HG03175 (cell line): Measurements from ENCODE around the gene ADAMTS3.

Experiments used
- ATAC-seq: cut with Tn5 transposase; IDR thresholded peaks from one replicate; pipeline ENCODE4 v1.9.1; 2021; ENCODE audit warnings: mild to moderate bottlenecking, moderate library complexity; ENCODE audit not compliant: unreplicated experiment

ADAMTS3 gene

DNA sequence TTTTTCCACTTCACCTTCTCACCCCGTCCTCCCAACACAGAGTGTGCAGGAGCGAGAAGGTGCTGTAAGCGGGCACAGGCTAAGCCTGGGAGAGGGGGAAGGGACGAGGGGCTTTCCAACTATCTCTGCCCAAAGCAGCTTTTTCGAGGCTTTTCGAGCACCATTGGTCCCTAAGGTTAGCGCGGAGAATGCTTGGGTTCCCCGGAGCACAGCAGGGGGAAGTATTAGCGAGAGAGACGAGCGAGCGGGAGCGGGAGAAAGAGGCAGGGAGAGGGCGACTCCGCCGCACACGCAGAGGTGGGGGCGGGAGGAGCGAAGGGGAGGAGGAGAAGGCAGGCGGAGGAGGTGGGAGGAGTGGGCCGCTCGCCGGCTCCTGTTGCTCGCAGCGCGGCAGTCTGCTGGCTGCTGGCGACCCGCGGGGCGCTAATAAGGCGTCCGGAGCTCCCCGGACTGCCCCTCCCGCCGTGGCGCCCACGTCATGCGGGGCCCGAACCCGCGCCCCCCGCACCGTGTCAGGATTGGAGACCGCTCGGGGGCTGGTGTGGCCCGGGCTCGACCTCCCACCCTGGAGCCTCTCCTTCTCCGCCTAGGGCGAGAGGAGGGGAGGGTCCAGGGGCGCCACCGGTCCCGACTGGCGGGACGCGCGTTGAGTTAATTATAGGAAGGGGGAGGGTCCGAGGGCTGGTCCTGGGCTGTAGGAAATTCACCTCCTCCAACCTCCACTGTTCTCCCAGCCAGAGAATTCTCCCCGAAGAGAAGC lies at the start of gene ADAMTS3:
ADAMTS3 (minus strand) TSS at position 263 of the 760 bp plus-strand sequence. CDS start 459 bp downstream, outside the sequence.
- no peak for ATAC-seq

DNA sequence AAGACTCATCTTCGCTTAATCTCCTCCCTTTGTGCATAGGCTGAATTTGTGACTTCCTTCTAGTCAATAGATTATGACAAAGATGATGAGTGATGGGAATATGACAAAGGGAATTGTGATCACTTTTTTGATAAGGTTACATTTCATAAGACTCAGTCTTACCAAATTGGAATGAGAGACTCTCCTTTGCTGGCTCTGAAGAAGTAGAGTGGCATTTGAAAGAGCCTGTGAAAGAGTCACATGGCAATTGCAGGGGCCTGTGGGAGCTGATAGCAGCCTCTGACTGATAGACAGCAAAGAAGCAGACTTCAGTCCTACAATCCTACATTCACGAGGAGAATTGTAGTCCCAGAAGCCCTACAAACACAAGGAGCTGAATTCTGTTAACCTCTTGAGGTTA lies 44.9 kb upstream of the ADAMTS3 start:
- ATAC-seq = no peak

DNA sequence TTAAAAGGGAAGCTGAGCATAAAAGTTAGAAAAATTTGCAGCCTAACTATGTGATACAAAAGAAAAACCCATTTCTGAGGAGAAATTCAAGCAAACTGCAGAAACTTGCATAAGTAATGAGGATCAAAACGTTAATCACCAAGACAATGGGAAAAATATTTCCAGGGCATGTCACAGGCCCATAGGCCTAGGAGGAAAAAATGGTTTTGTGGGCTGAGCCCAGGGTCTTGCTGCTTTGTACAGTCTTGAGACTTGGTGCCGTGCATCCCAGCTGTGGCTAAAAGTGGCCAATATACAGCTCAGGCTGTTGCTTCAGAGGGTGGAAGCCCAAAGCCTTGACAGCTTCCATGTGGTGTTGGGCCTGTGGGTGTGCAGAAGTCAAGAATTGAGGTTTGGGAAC lies 37.7 kb upstream of the ADAMTS3 start:
- ATAC-seq = no peak

DNA sequence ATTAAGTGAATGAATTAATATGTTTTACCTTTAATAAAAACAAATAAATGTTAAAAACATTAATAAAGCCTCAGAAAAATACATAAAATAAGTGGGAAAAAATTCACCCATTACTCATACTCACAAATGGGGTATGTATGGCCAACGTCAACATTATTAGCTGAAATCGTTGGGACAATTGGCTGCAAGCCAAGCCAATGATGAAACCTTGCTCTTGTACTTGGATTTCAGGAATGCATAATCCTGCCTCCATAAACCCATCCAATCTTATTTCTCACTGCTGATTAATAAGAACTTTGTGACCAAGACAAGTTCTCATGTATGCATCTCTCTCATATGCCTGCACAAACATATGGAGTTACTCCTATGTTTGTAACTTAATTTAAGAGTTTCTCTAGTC lies 35.3 kb upstream of the ADAMTS3 start:
- no peak for ATAC-seq

DNA sequence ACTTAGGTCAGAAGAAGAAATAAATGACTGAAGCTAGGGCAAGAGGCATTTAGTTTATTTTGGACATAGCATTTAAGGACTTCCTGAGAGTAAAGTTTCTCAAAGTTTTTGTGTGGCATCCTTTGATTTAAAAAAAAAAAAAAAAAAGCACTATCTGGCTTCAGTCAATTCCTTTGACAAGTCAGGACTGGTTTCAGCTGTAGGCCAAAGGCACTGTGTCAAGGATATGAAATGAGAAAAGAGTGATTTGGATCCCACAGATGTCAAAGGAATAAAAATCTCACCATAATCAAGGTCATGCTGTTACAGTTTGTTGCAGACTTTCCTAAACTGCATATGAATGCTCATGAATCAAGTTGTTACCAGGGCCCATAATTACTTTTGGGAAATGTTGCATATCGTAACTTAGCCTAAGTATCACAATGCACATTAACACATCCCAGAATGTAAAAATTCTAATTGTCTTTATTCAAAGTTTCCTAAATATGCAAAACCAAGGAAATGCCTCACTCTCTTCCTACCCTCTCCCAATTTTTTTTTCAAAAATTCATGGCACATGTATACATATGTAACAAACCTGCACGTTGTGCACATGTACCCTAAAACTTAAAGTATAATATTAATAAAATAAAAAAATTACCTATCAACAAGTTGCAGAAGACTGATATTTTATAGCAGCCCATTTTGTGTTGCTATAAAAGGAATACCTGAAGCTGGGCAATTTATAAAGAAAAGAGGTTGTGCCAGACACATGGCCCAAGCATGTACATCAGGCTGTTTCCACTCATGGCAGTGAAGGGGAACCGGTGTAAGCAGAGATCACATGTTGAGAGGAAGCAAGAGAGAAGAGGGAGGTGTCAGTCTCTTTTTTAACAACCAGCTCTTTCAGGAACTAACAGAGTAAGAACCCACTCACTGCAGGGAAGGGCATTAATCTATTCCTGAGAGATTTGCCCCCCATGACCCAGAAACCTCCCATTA lies 33.7 kb upstream of the ADAMTS3 start:
- ATAC-seq = no peak

DNA sequence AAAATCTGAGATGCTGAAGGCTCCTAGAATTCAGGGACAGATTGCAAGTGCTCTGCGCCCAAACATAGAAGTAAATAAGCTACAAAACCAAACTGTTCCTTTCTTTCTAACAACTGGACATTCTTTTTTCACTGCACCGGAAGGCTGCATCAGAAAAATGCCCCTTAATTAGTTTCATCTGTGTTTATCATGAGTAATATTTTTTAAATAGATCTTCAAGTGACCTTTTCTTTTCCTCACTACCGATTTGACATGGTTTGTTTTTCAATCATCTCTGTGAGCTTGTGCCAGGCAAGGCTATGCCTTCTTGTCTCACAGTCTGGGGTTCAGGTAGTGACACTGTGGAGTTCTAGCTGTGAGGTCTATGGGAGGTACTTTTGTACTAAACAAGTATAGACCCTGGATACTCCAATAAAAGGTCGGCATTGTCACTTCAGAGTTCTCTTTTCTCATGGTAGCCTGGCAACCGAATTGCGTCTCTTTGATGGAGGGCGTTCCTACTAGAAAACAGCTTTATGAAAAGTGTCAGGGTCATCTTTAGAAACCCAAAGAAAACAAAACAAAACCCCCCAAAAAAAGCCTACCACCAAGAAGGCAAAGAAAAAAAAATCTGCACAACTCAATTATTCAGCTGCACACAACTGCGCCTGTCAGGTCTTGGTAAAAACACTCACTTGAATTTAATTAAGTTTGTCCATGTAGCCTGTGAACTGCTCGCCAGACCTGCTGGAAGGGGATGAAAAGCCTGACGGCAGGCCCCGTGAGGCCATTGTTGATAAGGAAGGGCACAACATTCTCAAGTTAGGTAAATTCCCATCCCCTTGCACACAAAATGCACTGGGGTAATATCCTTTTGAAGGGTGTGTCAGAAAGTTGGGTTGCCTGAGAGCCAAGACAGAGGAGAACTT lies 22.8 kb upstream of the ADAMTS3 start:
- ATAC-seq = no peak

DNA sequence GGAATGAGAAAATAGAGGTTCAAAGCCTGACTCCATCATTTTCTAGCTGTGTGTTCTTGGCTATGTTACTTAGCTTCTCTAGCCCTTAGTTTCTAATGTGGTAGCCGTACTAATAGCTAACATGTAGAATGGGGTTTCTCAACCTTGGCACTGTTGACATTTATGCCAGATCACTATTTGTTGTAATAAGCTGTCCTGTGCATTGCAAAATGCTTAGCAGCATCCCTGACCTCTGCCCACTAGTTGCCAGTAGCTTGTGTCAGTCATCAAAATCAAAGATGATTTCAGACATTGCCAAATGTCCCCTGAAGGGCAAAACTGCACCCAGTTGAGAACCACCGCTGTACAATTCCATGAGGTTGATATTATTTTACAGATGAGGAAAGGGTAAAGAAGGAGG lies 18.3 kb upstream of the ADAMTS3 start:
- no peak for ATAC-seq

DNA sequence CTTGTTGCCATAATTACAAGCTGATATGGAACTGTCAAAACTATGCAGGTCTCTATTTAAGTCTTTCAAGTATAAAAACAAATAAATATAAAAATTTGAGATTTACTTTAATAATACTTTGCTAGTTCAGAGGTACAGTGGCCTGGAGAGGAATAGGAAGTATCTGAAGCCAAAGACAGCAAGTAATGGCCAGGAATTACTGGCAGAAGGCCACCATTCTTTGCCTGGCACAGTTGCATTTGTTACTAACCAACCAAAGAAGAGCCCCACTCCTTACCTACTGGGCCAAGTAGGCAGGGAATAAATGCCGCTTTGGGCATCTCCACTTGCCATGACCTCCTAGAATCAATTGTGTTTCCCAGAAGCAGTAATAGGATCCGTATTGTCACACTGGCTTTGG lies 13.8 kb upstream of the ADAMTS3 start:
- ATAC-seq = no peak

DNA sequence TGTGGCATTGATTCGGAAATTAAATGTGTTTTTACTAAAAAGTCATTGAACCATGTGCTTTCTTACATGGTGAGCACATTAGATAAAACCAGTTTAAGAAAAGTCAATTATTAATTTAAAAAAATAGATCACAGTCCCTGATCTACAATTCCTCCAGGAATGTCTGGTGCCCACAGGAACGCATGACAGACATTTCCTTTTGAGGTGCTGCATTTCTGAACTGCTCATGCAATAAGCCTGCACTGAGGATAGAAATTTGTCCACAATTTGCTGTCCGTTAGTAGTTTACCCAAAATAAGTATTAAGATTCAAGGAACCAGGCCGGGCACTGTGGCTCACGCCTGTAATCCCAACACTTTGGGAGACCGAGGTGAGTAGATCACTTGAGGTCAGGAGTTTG lies 8.2 kb upstream of the ADAMTS3 start:
- ATAC-seq = no peak

DNA sequence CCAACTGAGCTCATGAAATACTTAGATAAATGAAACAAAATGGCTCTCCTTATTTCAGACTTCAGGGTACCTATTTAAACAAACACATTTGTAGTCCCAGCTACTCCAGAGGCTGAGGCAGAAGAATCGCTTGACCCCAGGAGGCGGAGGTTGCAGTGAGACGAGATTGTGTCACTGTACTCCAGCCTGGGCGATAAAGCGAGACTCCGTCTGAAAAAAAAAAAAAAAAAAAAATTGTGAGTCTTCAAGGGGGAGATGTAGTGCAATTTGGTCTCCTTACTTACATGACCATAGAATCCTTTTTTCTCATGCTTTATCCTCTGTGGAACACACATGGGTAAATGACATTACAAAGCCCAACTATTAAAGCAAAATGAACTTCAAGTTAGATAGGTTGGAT lies 2.3 kb upstream of the ADAMTS3 start:
- no peak for ATAC-seq

DNA sequence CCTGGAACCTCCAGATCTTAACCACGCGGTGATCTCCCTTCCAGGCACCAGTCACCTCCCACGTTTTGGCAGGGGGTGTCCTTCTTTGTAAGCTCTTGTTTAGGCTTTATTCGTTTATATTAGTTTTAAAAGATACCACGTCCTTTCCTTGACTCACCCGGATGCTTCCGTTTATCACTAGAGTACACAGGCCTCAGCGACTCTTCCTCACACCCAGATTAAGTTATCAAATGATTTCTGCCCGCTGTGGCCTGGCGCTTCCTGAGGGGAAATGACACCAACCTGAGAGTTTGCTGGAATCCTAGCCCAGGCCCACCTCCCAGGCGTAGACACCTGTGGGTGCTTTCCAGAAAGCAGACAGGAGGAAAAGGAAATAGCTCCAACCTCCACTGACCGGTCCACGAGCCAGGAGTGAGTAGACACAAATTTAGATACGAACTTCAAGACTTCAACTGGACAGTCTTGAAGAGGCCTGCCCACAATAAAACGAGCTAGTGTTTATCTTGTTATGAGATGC lies 756 bp upstream of the ADAMTS3 start:
- ATAC-seq = no peak

DNA sequence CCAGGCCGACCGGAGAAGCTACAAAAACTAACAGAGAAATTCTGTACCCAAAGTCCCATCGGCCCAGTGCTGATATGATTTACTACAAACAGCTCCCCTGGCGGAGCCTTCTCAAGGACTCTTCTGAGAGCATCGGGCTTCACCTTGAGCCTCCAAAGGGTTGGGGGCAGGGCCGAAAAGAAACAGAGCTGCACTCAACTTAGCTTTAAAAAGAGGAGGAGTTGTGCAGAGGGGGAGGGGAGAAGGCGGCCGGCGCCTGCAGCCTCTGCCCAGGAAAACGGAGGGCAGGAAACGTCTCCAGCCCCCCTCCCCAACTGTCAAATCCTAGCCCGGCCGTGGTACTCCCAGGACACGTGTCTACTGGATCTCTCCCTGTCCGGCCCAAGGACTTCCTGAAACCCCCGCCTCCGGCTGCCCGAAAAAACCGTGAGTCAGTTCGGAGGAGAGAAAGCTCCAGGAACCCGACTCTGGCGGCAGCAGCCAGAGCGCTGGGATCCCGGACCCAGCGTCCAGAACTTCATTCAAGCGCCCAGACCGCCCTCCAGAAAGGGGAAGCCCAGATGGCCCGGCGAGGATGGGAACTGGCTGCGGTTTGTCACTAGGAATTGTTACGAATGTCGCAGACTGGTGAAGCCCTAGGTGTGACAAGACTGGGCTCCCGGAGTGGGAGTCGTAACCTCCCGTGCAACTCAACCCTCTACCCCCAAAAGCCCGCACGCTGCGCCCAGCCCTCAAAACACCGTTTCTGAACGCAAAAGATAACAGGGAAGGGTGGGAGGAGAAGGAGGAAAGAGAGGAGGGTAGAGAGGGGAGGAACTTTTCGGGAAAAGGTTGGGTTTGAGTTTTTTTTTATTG lies 973 bp downstream of the ADAMTS3 start:
- ATAC-seq = peak; percentile 41

DNA sequence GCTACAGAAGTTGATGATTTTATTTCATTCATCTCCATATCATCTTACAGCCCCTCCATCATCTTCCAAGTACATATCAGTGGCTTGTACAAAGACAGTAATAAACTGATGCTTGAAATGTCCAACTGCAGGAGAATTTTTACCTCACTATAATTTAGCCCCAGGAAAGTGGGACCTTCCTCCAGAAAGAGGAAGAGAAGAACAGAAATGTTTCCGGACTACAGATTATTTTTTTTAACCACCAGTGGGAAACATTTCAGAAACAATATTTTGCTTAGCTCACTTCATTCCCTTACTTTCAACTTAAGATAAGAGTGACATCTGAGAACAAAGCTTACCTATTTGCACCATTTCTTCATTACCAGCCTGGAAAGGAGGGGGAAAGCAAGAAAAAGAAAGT lies 2.0 kb downstream of the ADAMTS3 start:
- no peak for ATAC-seq

DNA sequence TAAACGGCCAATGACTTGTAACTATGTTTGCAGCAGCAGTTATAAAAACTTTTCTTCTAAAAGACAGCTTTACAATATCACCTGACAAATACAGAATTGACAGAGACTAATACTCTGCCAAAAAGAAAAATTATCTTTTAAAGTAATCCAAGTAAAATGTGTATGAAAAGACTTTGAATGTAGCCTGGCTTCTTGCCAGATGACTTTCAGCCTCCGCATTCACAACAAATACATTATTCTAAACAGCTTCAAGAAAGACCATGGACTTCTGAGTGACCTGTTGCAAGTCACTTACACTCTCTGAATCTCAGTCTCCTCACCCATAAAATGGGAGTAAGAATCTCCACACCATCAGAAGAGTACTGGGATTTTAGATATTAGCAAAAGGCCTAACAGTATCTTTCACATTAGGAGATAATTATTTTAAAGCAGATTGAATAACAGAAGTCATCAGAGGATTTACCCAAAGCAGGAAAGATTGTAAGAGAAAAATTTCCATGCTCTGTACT lies 2.5 kb downstream of the ADAMTS3 start:
- no peak for ATAC-seq

DNA sequence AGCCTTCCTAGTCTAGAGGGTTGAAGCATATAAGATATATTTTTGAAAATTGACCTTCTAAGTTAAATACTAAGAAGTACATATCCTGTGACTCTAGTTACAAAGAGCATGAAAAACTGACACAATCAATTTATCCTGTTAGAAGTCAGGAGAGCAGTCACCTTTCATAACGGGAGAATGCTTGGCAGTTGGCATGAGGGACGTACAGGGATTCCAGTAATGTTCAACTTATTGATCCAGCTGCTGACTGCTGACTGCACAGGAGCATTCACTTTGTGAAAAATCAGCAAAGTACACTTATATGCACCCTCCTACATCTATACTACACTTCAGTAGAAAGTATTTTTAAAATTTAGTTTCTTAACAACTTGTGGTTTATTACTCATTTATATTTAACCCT lies 4.2 kb downstream of the ADAMTS3 start:
- no peak for ATAC-seq

DNA sequence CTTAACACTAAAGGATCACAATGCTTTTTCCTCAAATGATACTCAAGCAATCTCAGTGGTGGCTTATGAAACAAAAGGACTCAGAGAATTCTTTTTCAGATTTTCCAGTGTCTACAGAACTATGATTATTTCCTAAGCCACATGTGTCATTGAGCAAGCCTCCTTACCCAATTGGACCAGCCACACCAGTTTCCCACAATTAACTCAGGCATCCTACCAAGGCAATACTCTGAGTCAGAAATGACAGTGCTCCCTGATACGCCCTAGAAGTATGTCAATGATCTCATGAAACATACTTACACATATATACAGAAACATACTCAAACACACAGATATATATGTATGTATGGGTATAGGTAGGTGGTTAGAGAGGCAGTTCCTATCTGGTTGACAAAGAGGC lies 4.8 kb downstream of the ADAMTS3 start:
- no peak for ATAC-seq

DNA sequence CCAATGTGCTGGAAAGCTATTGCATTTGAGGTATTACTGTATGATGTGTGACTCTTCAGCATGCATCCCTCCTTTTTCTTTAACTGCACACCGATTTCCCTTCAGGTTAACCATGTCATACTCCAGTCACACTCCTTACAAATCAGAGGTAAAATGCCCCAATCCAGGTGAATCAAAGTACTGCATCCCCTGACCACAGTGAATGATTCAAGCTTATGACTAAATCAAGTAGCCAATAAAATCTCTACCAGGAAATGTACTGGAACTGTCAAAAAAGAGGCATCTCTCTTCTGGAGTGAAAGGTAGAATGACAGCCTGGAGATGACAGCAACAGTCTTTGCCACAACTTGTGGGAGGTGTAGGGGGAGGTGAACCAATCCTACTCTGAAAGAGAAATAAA lies 10.4 kb downstream of the ADAMTS3 start:
- no peak for ATAC-seq

DNA sequence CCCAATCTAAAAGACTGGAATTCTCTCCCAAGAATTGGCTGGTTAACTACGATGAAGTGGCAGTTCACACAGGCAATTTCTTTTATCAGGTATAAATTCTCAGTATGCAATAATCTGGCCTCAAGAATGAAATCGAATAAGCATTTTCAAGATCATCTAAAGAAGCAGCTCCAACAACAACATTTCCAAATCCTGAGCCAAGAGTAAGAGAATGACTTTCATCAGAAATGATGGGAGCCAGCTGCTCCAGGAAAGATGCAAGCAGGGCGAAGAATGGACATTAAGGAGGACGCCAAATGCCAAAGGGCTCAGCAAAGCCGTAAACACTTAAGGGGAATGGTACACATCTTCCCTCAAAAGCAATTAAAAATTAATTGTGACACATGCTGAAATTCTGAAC lies 12.0 kb downstream of the ADAMTS3 start:
- no peak for ATAC-seq

DNA sequence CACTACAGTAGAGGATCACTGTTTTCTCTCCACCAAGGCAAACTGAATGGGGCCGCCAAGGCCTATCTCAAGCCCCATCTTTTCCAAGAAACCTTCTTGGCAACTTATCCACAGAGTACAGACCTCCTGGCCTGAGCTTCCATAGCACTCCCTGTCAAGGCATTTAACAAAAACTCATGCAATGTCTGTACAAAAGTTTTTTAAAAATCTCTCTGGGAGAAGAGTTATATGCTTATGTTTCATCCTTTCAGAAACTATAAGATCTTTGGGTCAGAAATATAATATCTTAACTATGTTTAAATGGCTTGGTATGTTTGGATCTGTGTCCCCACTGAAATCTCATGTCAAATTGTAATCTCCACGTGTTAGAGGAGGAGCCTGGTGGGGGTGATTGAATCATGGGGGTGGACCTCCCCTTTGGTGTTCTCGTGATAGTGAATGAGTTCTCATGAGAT lies 13.6 kb downstream of the ADAMTS3 start:
- ATAC-seq = no peak
